Mucosa of descending colon (tissue), 3 donors: ENCODE results near the gene VPS45. TPM values are rescaled to one million over a fixed set of nuclear protein-coding genes. Genes with fewer than 3 reads are reported as not detected.
A peak's percentile ranks its signal among the peaks of the same experiment; 100 is the strongest.

Experiments used
- ATAC-seq: fragments of 200-7000 bp; cut with Tn5 transposase; one replicate; pipeline ENCODE4 v1.9.1; 2020; ENCODE audit warnings: mild to moderate bottlenecking, moderate library complexity
- DNase-seq, 3 donors: peaks; one replicate each; pipeline ENCODE4 v3.0.0-alpha.2; 2020
- H3K36me3 ChIP-seq: fragments of 200-600 bp; one replicate; pipeline ENCODE4 v1.8.0; 2021; ENCODE audit warnings: low read depth, mild to moderate bottlenecking
- H3K4me1 ChIP-seq: fragments of 200-600 bp; one replicate; pipeline ENCODE4 v1.8.0; 2021; ENCODE audit warnings: low read depth, mild to moderate bottlenecking
- H3K4me3 ChIP-seq: fragments of 200-600 bp; one replicate; pipeline ENCODE4 v1.8.0; 2021; ENCODE audit warnings: mild to moderate bottlenecking
- H3K9me3 ChIP-seq: fragments of 200-600 bp; one replicate; pipeline ENCODE4 v1.8.0; 2021; ENCODE audit warnings: mild to moderate bottlenecking
- CTCF ChIP-seq: fragments of 200-600 bp; IDR thresholded peaks from one replicate; pipeline ENCODE4 v1.8.0; 2022; ENCODE audit warnings: antibody characterized with exemption, mild to moderate bottlenecking
- intact Hi-C, 2 donors: fragments of 100-400 bp; cut with DNase I in 1 of 2; cut with micrococcal nuclease in 1 of 2; formaldehyde crosslinking; loops; one replicate each; pipeline versions ENCODE4 v1.11.0 to v1.11.1; 2022; cut with DNase I, micrococcal nuclease
- total RNA-seq, 3 donors: library from RNA; stranded (reverse); fragmentation: NEBNext Ultra II Directional in 2 of 3; extraction: Animal tissue kit (Norgen Biotek cat#: 25700) in 2 of 3; gene quantifications; one replicate each; pipeline versions ENCODE4 v1.2.1 to v1.2.4, GENCODE V29; 2021 to 2023
- donor health status: DM: no; HTN: no; CAD: no; lungs with moderate emphysema.
- donor health status: DM: no; HTN: no; CAD: no.
- donor health status: DM: no; HTN: yes; CAD: no.

The VPS45 gene
- total RNA-seq, 3 donors from 2014 or later: 28.3 to 43.4 (median 33.6) TPM

GRCh38 chr1:150115121-150115520 is 47.5 kb downstream of the VPS45 start:
- intact Hi-C loops: no loop called here
- ATAC-seq (no peak), DNase-seq (no peak)
- Histone ChIP-seq H3K36me3 (no peaks in the 10 kb centered on the region), H3K9me3 (peaks cover 5% of the 10 kb centered on the region), H3K4me3 (no peak overlapping the region), H3K4me1 (no peaks in the 10 kb centered on the region)
- TF ChIP-seq CTCF: no peak

- DNase-seq: no peak
- Histone ChIP-seq H3K36me3 (no peaks in the 10 kb centered on the region), H3K4me3 (no peak overlapping the region), H3K4me1 (no peaks in the 10 kb centered on the region), H3K9me3 (peaks cover 5% of the 10 kb centered on the region)
- intact Hi-C loops: no loop called here
- no peak for ATAC-seq
- no peak for TF ChIP-seq CTCF
Observed at GRCh38 chr1:150118716-150119115, 51.1 kb downstream of the VPS45 start.

GRCh38 chr1:150121236-150121862 is 53.8 kb downstream of the VPS45 start:
- DNase-seq (no peak), ATAC-seq (no peak)
- Histone ChIP-seq H3K4me3 (no peak overlapping the region), H3K4me1 (no peaks in the 10 kb centered on the region), H3K36me3 (no peaks in the 10 kb centered on the region), H3K9me3 (no peaks in the 10 kb centered on the region)
- intact Hi-C loops: no loop called here
- TF ChIP-seq CTCF: no peak

GRCh38 chr1:150126811-150127210 is 59.2 kb downstream of the VPS45 start:
- no peak overlapping the region for H3K4me3 ChIP-seq
- no peak for TF ChIP-seq CTCF
- ATAC-seq (no peak), DNase-seq (no peak)
- no peaks in the 10 kb centered on the region for H3K36me3 ChIP-seq
- H3K4me1 ChIP-seq: peaks cover 7% of the 10 kb centered on the region
- no peaks in the 10 kb centered on the region for H3K9me3 ChIP-seq
- intact Hi-C loops: no loop called here

GRCh38 chr1:150127464-150127863 is 59.9 kb downstream of the VPS45 start:
- Histone ChIP-seq H3K9me3 (no peaks in the 10 kb centered on the region), H3K36me3 (no peaks in the 10 kb centered on the region), H3K4me3 (no peak overlapping the region), H3K4me1 (peaks cover 7% of the 10 kb centered on the region)
- no peak for TF ChIP-seq CTCF
- intact Hi-C loops: no loop called here
- DNase-seq: no peak
- peak; percentile 71 for ATAC-seq

- Histone ChIP-seq H3K4me1 (peaks cover 7% of the 10 kb centered on the region), H3K9me3 (no peaks in the 10 kb centered on the region), H3K36me3 (no peaks in the 10 kb centered on the region), H3K4me3 (no peak overlapping the region)
- DNase-seq (no peak), ATAC-seq (no peak)
- intact Hi-C loops: no loop called here
- TF ChIP-seq CTCF: no peak
Observed at GRCh38 chr1:150127868-150128267, 60.3 kb downstream of the VPS45 start.
